ENCODE measurements around the gene GNG12.
A peak's percentile ranks its signal among the peaks of the same experiment; 100 is the strongest.
"Not testable (repeated sequence)": the region's sequence is repeated elsewhere in the genome, so short reads cannot be mapped to it uniquely, and the experiment has no call there.

The GNG12 gene

GRCh38 chr1:67749263-67749843 lies 83.9 kb downstream of the GNG12 start:
- no peak for DNase-seq

- DNase-seq, result no peak
These were observed 84.6 kb downstream of the GNG12 start for GRCh38 chr1:67748630-67749029.

- no peak for DNase-seq
These were observed 85.4 kb downstream of the GNG12 start for GRCh38 chr1:67747671-67748546.

- DNase-seq, result no peak
These were observed 87.2 kb downstream of the GNG12 start for GRCh38 chr1:67745875-67746698.

- no peak for DNase-seq
These were observed 90.1 kb downstream of the GNG12 start for GRCh38 chr1:67743072-67743725.

- DNase-seq, result no peak
These were observed 91.5 kb downstream of the GNG12 start for GRCh38 chr1:67741736-67742135.

- DNase-seq, result no peak
These were observed 92.1 kb downstream of the GNG12 start for GRCh38 chr1:67741121-67741520.

GRCh38 chr1:67740543-67740942 lies 92.7 kb downstream of the GNG12 start:
- DNase-seq, result no peak

GRCh38 chr1:67739361-67739760 lies 93.9 kb downstream of the GNG12 start:
- DNase-seq, result no peak

- DNase-seq, result no peak
These were observed 94.9 kb downstream of the GNG12 start for GRCh38 chr1:67738401-67738800.

- no peak for DNase-seq
These were observed 95.4 kb downstream of the GNG12 start for GRCh38 chr1:67737875-67738274.

GRCh38 chr1:67736750-67737149 lies 96.5 kb downstream of the GNG12 start:
- no peak for DNase-seq

- DNase-seq, result peak; percentile 34 to 51
These were observed 97.2 kb downstream of the GNG12 start for GRCh38 chr1:67735806-67736627.

GRCh38 chr1:67735206-67735605 lies 98.1 kb downstream of the GNG12 start:
- no peak for DNase-seq

GRCh38 chr1:67734323-67734690 lies 99.0 kb downstream of the GNG12 start:
- no peak for DNase-seq

- no peak for DNase-seq
These were observed 99.5 kb downstream of the GNG12 start for GRCh38 chr1:67733681-67734322.

GRCh38 chr1:67732750-67733151 lies 100.5 kb downstream of the GNG12 start:
- no peak for DNase-seq

- DNase-seq, result no peak
These were observed 101.9 kb downstream of the GNG12 start for GRCh38 chr1:67731322-67731721.

GRCh38 chr1:67730312-67730711 lies 103.0 kb downstream of the GNG12 start:
- DNase-seq, result not testable (repeated sequence)

- no peak for DNase-seq
These were observed 103.4 kb downstream of the GNG12 start for GRCh38 chr1:67729872-67730271.

- no peak for DNase-seq
These were observed 107.0 kb downstream of the GNG12 start for GRCh38 chr1:67726224-67726623.

All from activated CD4-positive, alpha-beta T cell treated with anti-CD3 and anti-CD28 coated beads, Interleukin-2, amount 50 U/mL, for 48 hours (primary cell).